Heart left ventricle (tissue), 16 donors: ENCODE data around the gene RNF112. TPM values are rescaled to one million over a fixed set of nuclear protein-coding genes. Genes with fewer than 3 reads are reported as not detected.

Source experiments
- ATAC-seq, 4 donors: fragments of 200-7000 bp; cut with Tn5 transposase; one replicate each; pipeline ENCODE4 v1.9.1; 2020 to 2022; ENCODE audit warnings: moderate library complexity in 4 of 4, mild to moderate bottlenecking in 3 of 4, moderate number of reproducible peaks in 1 of 4
- DNase-seq, 5 donors: peaks; one replicate each; pipeline ENCODE4 v3.0.0-alpha.2; 2020
- H3K27ac ChIP-seq, 12 donors: fragments of 200-600 bp; sonication (generic) in 4 of 12; one replicate each; pipeline versions ENCODE4 v1.5.0 to v1.8.0; 2016 to 2022; ENCODE audit warnings: mild to moderate bottlenecking in 2 of 12
- H3K27me3 ChIP-seq, 9 donors: fragments of 200-600 bp; sonication (generic) in 2 of 9; one replicate each; pipeline versions ENCODE4 v1.5.1 to v1.8.0; 2016 to 2022; ENCODE audit warnings: mild to moderate bottlenecking in 3 of 9
- H3K36me3 ChIP-seq, 9 donors: fragments of 200-600 bp; sonication (generic) in 2 of 9; one replicate each; pipeline versions ENCODE4 v1.5.0 to v1.8.0; 2018 to 2022; ENCODE audit warnings: mild to moderate bottlenecking in 2 of 9
- H3K4me1 ChIP-seq, 12 donors: fragments of 200-600 bp; sonication (generic) in 4 of 12; one replicate each; pipeline versions ENCODE4 v1.5.0 to v1.8.0; 2016 to 2022; ENCODE audit warnings: mild to moderate bottlenecking in 3 of 12
- H3K4me3 ChIP-seq, 12 donors: fragments of 200-600 bp; sonication (generic) in 4 of 12; one replicate each; pipeline versions ENCODE4 v1.5.0 to v1.8.0; 2017 to 2022; ENCODE audit warnings: mild to moderate bottlenecking in 9 of 12, moderate library complexity in 4 of 12
- H3K9me3 ChIP-seq, 12 donors: fragments of 200-600 bp; sonication (generic) in 4 of 12; one replicate each; pipeline versions ENCODE4 v1.5.0 to v1.8.0; 2016 to 2022; ENCODE audit warnings: mild to moderate bottlenecking in 1 of 12
- POLR2A ChIP-seq, 2 donors: fragments of 450-650 bp; IDR thresholded peaks; one replicate each; pipeline ENCODE4 v1.6.1; 2017; ENCODE audit warnings: antibody characterized with exemption in 2 of 2, mild to moderate bottlenecking in 2 of 2, moderate library complexity in 2 of 2
- WGBS, 4 donors: extraction: QIAGEN DNeasy Blood & Tissue Kit in 2 of 4; methylation state at CpG; one replicate each; pipeline versions ENCODE4 v1.1.5 to v1.1.7; 2013 to 2018; 5-methylcytosine and 5-hydroxymethylcytosine counted together
- intact Hi-C, 10 donors: fragments of 100-400 bp; cut with DNase I; formaldehyde crosslinking; loops; one replicate each; pipeline versions ENCODE4 v1.11.1 to v1.14.2; 2022
- polyA plus RNA-seq, 2 donors: library from polyadenylated mRNA; stranded (reverse); fragments of 200-250 nt; gene quantifications; one replicate each; pipeline ENCODE4 v1.2.3, GENCODE V29; 2013
- total RNA-seq, 9 donors: library from RNA; depleted of rRNA in 2 of 9; stranded (reverse); fragments of >200 nt in 2 of 9; fragmentation: NEBNext Ultra II Directional in 3 of 9; extraction: Animal tissue kit (Norgen Biotek cat#: 25700) in 3 of 9; gene quantifications; one replicate each; pipeline versions ENCODE4 v1.1.0 to v1.2.4, GENCODE V29; 2016 to 2023
- TF ChIP-seq, protein P1 (sequence below), 12 donors: fragments of 200-600 bp; sonication (generic) in 4 of 12; IDR thresholded peaks; one replicate each; pipeline versions ENCODE4 v1.5.0 to v1.8.0; 2018 to 2022; ENCODE audit warnings: antibody characterized with exemption in 12 of 12, mild to moderate bottlenecking in 5 of 12
- donor health status: ischemic (EF 13 %, LVEDD 7.1; RV severe dilation, severe dysfunction).
- donor health status: healthy with polysubstance abuse.
- donor health status: DM: no; HTN: yes; CAD: no.
- donor health status: DM: no; HTN: no; CAD: no.
- donor health status: ischemic (EF 25% LVEDD 6.9; RV normal size, moderate dysfunction).
- donor health status: ischemic (EF 25% LVEDD 5.7; RV mildly dilated, moderate dysfunction).
- donor health status: healthy.
- donor health status: DM: yes; HTN: yes; CAD: no.
- donor health status: ischemic (EF 35%, LVEDD 5.7; RV mildly dilated, moderate dysfunction).
- donor health status: nonischemic (EF 11% LVEDD 7.7; RV severe dilation, severe dysfunction).
- donor health status: DM: yes; HTN: yes; CAD: no.
- donor health status: PGD.
- donor health status: ischemic (EF 29% LVEDD 5.4; RV normal size, mild dysfunction).
- donor health status: nonischemic (EF 23%, LVEDD 6.1; RV moderate dilation, normal function).

Gene RNF112
- total and polyA plus RNA-seq, 11 donors: 0.45 to 3.0 (median 1.4) TPM

DNA sequence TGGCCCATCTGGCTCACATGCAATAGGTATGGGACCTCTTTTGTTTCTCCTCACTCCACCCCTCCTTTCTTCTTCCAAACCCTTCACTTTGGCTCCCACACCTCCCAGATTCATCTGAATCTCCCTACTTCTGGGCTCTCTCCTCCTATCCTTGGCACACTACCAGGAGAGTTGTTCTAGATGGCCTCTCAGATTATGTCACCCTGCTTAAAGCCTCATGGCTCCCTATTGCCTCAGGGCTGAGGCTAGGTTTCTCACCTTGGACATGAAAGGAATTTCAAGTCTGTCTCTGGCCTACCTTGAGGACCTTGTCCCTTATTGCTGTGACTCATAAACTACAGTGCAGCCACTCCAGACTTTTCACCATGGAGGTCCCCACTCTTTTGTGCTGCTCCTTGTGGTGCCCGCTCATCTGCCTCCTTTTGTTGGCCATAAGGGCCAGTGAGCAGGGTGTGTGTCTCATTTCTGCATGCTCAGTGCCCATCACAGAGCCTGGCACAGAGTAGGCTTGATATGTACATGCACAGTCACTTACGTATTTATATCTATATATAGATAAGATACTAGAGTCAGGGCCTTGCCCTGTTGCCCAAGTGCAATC is 23.0 kb upstream of the RNF112 start:
- no peak for DNase-seq
- H3K4me3 ChIP-seq: no peak overlapping the region

DNA sequence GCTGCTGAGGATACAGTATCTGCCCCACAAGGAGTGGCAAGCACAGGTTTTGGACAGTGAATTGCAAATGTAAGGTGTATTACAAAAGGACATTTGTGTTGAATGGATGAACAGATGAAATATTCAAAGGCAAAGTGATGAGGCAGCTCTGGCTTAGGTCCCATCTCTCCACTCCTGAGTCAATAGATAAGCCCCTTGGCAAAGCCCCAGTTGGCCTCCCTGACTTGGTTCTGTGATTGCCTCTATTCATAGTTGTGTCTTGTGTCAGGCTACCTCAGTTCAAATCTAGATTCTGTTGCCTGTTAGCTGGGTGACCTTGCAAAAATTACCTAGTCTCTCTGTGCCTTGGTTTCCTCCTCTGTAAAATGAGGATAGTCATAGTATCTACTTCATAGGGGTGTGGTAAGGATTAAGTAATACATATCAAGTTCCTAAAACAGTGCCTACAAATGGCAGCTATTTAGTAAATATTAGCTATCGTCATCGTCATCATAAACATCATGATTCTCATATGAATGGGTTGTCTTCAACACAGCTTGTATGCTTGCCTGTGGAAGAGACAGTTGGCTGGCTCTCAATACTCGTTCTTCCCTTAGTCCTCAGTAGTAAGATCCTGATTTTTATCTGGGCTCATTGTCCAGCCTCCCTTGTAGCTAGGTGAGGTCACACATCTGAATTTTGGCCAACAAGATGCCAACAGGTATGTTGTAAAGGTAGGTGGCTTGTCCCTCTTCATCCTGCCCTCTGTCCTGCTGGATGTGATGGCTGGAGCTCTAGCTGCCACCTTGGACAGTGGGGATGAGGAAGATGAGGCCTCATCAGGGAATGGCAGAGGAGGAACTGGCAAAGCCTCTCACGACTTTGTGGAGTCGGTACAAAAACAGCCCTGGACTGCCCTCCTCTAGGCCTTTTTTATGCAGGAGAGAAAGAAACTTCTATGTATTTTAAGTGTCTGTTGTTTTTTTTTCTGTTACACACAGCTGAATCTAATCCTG is 21.9 kb upstream of the RNF112 start:
- ATAC-seq: no peak
- Histone ChIP-seq H3K9me3 (no peaks in the 10 kb centered on the region), H3K4me1 (peaks cover 0 to 59% (median 40%) of the 10 kb centered on the region in 12 donors), H3K27ac (peak overlapping the region in 10 of 12 donors; percentile 30 to 96 (median 84)), H3K4me3 (no peak overlapping the region), H3K36me3 (peaks cover 0 to 15% (median 6%) of the 10 kb centered on the region in 9 donors), H3K27me3 (no peaks in the 10 kb centered on the region)
- intact Hi-C loops: no loop called here
- no peak for TF ChIP-seq POLR2A (IDR thresholded peaks at IDR 0.05)
- TF ChIP-seq, protein P1, sequence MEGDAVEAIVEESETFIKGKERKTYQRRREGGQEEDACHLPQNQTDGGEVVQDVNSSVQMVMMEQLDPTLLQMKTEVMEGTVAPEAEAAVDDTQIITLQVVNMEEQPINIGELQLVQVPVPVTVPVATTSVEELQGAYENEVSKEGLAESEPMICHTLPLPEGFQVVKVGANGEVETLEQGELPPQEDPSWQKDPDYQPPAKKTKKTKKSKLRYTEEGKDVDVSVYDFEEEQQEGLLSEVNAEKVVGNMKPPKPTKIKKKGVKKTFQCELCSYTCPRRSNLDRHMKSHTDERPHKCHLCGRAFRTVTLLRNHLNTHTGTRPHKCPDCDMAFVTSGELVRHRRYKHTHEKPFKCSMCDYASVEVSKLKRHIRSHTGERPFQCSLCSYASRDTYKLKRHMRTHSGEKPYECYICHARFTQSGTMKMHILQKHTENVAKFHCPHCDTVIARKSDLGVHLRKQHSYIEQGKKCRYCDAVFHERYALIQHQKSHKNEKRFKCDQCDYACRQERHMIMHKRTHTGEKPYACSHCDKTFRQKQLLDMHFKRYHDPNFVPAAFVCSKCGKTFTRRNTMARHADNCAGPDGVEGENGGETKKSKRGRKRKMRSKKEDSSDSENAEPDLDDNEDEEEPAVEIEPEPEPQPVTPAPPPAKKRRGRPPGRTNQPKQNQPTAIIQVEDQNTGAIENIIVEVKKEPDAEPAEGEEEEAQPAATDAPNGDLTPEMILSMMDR (IDR thresholded peaks at IDR 0.05): no peak
- peak in 1 of 5 donors; percentile 35 for DNase-seq
- WGBS, 4 donors: 68 to 82% (median 75%) methylated on average over 5 of the region's 5 CpGs

More for the DNA sequence above, 23.0 kb upstream of the RNF112 start:
- TF ChIP-seq, protein P1 (IDR thresholded peaks at IDR 0.05): no peak
- no peak for TF ChIP-seq POLR2A (IDR thresholded peaks at IDR 0.05)
- Histone ChIP-seq H3K9me3 (no peaks in the 10 kb centered on the region), H3K27ac (peak overlapping the region; percentile 55 to 96 (median 84)), H3K27me3 (no peaks in the 10 kb centered on the region), H3K36me3 (peaks cover 0 to 26% (median 17%) of the 10 kb centered on the region in 9 donors), H3K4me1 (peaks cover 0 to 67% (median 43%) of the 10 kb centered on the region in 12 donors)
- 70 to 77% (median 73%) methylated on average over 2 of the region's 2 CpGs for WGBS, 4 donors
- intact Hi-C loops: no loop called here
- ATAC-seq: peak in 2 of 4 donors; percentile 1 to 16

DNA sequence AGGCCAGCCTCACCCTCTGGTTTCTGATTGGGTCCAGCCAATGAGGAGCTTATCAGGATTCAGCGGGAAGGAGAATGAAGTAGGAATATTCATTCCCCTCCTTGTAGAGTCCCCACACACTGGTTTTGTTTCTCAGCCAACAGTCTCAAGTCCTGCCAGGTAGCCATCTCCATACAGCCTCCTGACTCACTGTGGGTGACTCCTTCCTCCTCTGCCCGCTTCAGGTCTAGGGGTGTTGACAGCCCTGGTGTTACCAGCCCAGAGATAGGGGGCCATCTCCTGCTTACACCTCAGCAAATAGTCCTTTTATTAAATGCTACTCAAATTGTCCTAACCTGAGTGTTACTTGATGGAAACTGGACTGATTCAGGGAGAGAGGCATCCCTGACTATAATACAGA is 20.1 kb upstream of the RNF112 start:
- H3K4me3 ChIP-seq: no peak overlapping the region
- no peak overlapping the region for H3K27ac ChIP-seq
- TF ChIP-seq, protein P1 (IDR thresholded peaks at IDR 0.05): no peak
- TF ChIP-seq POLR2A (IDR thresholded peaks at IDR 0.05): no peak
- no peaks in the 10 kb centered on the region for H3K9me3 ChIP-seq
- intact Hi-C loops: no loop called here
- H3K4me1 ChIP-seq: peaks cover 0 to 41% (median 22%) of the 10 kb centered on the region in 12 donors
- DNase-seq: no peak
- no peaks in the 10 kb centered on the region for H3K36me3 ChIP-seq
- H3K27me3 ChIP-seq: no peaks in the 10 kb centered on the region
- no peak for ATAC-seq
- WGBS, 4 donors: 81 to 93% (median 90%) methylated on average over 2 of the region's 2 CpGs

DNA sequence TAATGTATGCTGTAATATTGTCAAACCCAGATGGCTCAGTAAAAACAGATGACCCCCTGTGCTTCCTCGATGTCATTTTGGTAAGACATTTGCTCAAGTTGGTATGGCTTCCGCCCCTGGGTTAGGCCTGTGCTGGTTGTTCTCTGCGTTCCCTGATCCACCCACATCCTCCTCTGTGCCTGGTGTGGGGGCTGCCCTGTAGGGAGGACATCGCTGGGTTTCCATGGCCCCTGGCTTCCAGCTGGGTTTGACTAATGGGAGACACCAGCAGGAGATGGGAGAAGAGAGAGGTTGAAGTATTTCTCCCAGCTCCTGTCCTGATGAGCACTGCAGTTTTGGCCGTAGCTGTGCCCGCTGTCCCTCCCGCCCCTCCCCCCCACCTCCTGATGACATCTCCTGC is 19.6 kb upstream of the RNF112 start:
- ATAC-seq (no peak), DNase-seq (peak in 1 of 5 donors; percentile 11)
- H3K4me3 ChIP-seq: no peak overlapping the region
- no peaks in the 10 kb centered on the region for H3K27me3 ChIP-seq
- TF ChIP-seq POLR2A (IDR thresholded peaks at IDR 0.05): no peak
- TF ChIP-seq, protein P1 (IDR thresholded peaks at IDR 0.05): no peak
- H3K36me3 ChIP-seq: no peaks in the 10 kb centered on the region
- H3K9me3 ChIP-seq: no peaks in the 10 kb centered on the region
- H3K4me1 ChIP-seq: peaks cover 0 to 36% (median 19%) of the 10 kb centered on the region in 12 donors
- intact Hi-C loops: no loop called here
- WGBS, 4 donors: 81 to 93% (median 84%) methylated on average over 5 to 7 of the region's 7 CpGs
- H3K27ac ChIP-seq: no peak overlapping the region
